GM23338 (cell line): ENCODE measurements around the gene DOCK7. TPM values are rescaled to one million over a fixed set of nuclear protein-coding genes. Genes with fewer than 3 reads are reported as not detected.

Experiments
- ATAC-seq: fragments of 200-7000 bp; cut with Tn5 transposase; 3 replicates; pipeline ENCODE4 v1.9.1; 2020
- DNase-seq: peaks from one replicate; pipeline ENCODE4 v3.0.0-alpha.2; 2015; ENCODE audit warnings: low spot score
- H2AFZ ChIP-seq: fragments of 200-600 bp; sonication (generic); 2 replicates; pipeline ENCODE4 v1.8.0; 2016; ENCODE audit warnings: antibody characterized with exemption, mild to moderate bottlenecking, moderate library complexity
- H3F3A ChIP-seq: fragments of 200-600 bp; sonication (generic); replicated peaks from 2 replicates; pipeline ENCODE4 v1.8.0; 2017; ENCODE audit warnings: antibody characterized with exemption, mixed run types, low read depth
- H3K27ac ChIP-seq: fragments of 200-600 bp; sonication (generic); 2 replicates; pipeline ENCODE4 v1.6.1; 2016; ENCODE audit warnings: low read depth
- H3K27me3 ChIP-seq: fragments of 200-600 bp; sonication (generic); 2 replicates; pipeline ENCODE4 v1.8.0; 2016; ENCODE audit warnings: mild to moderate bottlenecking, mixed run types, moderate library complexity; ENCODE audit not compliant: insufficient read depth
- H3K36me3 ChIP-seq: fragments of 200-600 bp; sonication (generic); 2 replicates; pipeline ENCODE4 v1.8.0; 2016; ENCODE audit warnings: mild to moderate bottlenecking; ENCODE audit not compliant: insufficient read depth
- H3K4me1 ChIP-seq: fragments of 200-600 bp; sonication (generic); 2 replicates; pipeline ENCODE4 v1.8.0; 2016; ENCODE audit warnings: mild to moderate bottlenecking, moderate library complexity; ENCODE audit not compliant: insufficient read depth
- H3K4me2 ChIP-seq: fragments of 200-600 bp; sonication (generic); 2 replicates; pipeline ENCODE4 v1.7.1; 2017; ENCODE audit warnings: mixed run types
- H3K4me3 ChIP-seq: fragments of 200-600 bp; sonication (generic); 2 replicates; pipeline ENCODE4 v1.6.1; 2016; ENCODE audit warnings: mixed run types
- H3K79me2 ChIP-seq: fragments of 200-600 bp; sonication (generic); replicated peaks from 2 replicates; pipeline ENCODE4 v1.8.0; 2017; ENCODE audit warnings: mild to moderate bottlenecking; ENCODE audit not compliant: insufficient read depth
- H3K9me2 ChIP-seq: fragments of 200-600 bp; sonication (generic); 2 replicates; pipeline ENCODE4 v1.8.0; 2017; ENCODE audit not compliant: insufficient read depth
- H4K20me1 ChIP-seq: fragments of 200-600 bp; sonication (generic); replicated peaks from 2 replicates; pipeline ENCODE4 v1.8.0; 2017; ENCODE audit warnings: mild to moderate bottlenecking; ENCODE audit not compliant: insufficient read depth
- H3K27ac Mint-ChIP-seq: 2 replicates; pipeline ENCODE4 v1.8.0; 2020; ENCODE audit warnings: inconsistent platforms, mild to moderate bottlenecking, moderate library complexity, mixed read lengths
- H3K27me3 Mint-ChIP-seq: 3 replicates; pipeline ENCODE4 v1.8.0; 2022; ENCODE audit warnings: low read depth, mild to moderate bottlenecking, moderate library complexity, mixed read lengths, inconsistent platforms; ENCODE audit not compliant: insufficient read depth, poor library complexity
- H3K36me3 Mint-ChIP-seq: 3 replicates; pipeline ENCODE4 v1.8.0; 2021; ENCODE audit warnings: low read depth, mild to moderate bottlenecking, inconsistent platforms, moderate library complexity, mixed read lengths
- H3K4me1 Mint-ChIP-seq: 3 replicates; pipeline ENCODE4 v1.8.0; 2020; ENCODE audit warnings: mild to moderate bottlenecking, inconsistent platforms, mixed read lengths
- H3K4me3 Mint-ChIP-seq: 3 replicates; pipeline ENCODE4 v1.8.0; 2021; ENCODE audit warnings: moderate library complexity, mild to moderate bottlenecking, inconsistent platforms, mixed read lengths
- H3K9me3 Mint-ChIP-seq: 3 replicates; pipeline ENCODE4 v1.8.0; 2020; ENCODE audit warnings: moderate library complexity, mild to moderate bottlenecking, inconsistent platforms, mixed read lengths
- CREB1 ChIP-seq: fragments of 250-450 bp; sonication (Bioruptor Pico); IDR thresholded peaks from 2 replicates; pipeline ENCODE4 v1.5.0; 2020; ENCODE audit warnings: low read depth, mild to moderate bottlenecking, moderate library complexity
- EZH2 ChIP-seq: fragments of 200-600 bp; sonication (generic); IDR thresholded peaks from one replicate; pipeline ENCODE4 v1.8.0; 2017; ENCODE audit warnings: antibody characterized with exemption, mild to moderate bottlenecking, low read depth; ENCODE audit not compliant: unreplicated experiment
- EZH2phosphoT487 ChIP-seq: fragments of 200-600 bp; sonication (generic); IDR thresholded peaks from one replicate; pipeline ENCODE4 v1.8.1; 2018; ENCODE audit warnings: antibody characterized with exemption; ENCODE audit not compliant: unreplicated experiment
- JUNB ChIP-seq: IDR thresholded peaks from one replicate; pipeline ENCODE4 v1.6.1; 2016; ENCODE audit warnings: antibody characterized with exemption; ENCODE audit not compliant: unreplicated experiment
- NANOG ChIP-seq: IDR thresholded peaks from 2 replicates; pipeline ENCODE4 v1.6.1; 2016; ENCODE audit warnings: antibody characterized with exemption, borderline replicate concordance
- POLR2AphosphoS5 ChIP-seq: IDR thresholded peaks from 2 replicates; pipeline ENCODE4 v1.6.1; 2016; ENCODE audit warnings: antibody characterized with exemption, low read depth
- STAT1 ChIP-seq: IDR thresholded peaks from one replicate; pipeline ENCODE4 v1.6.1; 2016; ENCODE audit warnings: antibody characterized with exemption; ENCODE audit not compliant: unreplicated experiment
- ZNF114 ChIP-seq: fragments of 250-450 bp; sonication (Bioruptor Pico); IDR thresholded peaks from 2 replicates; pipeline ENCODE4 v1.5.0; 2020; ENCODE audit warnings: mild to moderate bottlenecking, moderate library complexity
- ZNF331 ChIP-seq: fragments of 250-450 bp; sonication (Bioruptor Pico); IDR thresholded peaks from 2 replicates; pipeline ENCODE4 v1.5.0; 2020; ENCODE audit warnings: low read depth, mild to moderate bottlenecking, moderate library complexity
- polyA plus RNA-seq: library from polyadenylated mRNA; unstranded; fragments of >200 nt; fragmentation: Nextera tagmentation; extraction: Ambion mirVana; gene quantifications from 2 replicates; pipeline ENCODE4 v1.2.1, GENCODE V29; 2016
- total RNA-seq: library from RNA; depleted of rRNA; stranded (reverse); fragments of >200 nt; shearing (Covaris generic); gene quantifications from 2 replicates; pipeline ENCODE4 v1.2.3, GENCODE V29; 2014
- TF ChIP-seq, protein P1 (sequence below): fragments of 250-450 bp; sonication (Bioruptor Pico); IDR thresholded peaks from 2 replicates; pipeline ENCODE4 v1.5.0; 2020; ENCODE audit warnings: mild to moderate bottlenecking, moderate library complexity
- TF ChIP-seq, protein P2 (sequence below): IDR thresholded peaks from 2 replicates; pipeline ENCODE4 v1.6.1; 2016; ENCODE audit warnings: antibody characterized with exemption
- TF ChIP-seq, protein P3 (sequence below): IDR thresholded peaks from one replicate; pipeline ENCODE4 v1.6.1; 2018; ENCODE audit warnings: antibody characterized with exemption; ENCODE audit not compliant: unreplicated experiment
- TF ChIP-seq, protein P4 (sequence below), 2 experiments: fragments of 200-600 bp in 1 of 2; sonication (generic) in 1 of 2; conservative IDR thresholded peaks; 2 replicates each; pipeline versions ENCODE4 v1.5.1 to v1.6.1; 2016 to 2017; ENCODE audit warnings: antibody characterized with exemption in 2 of 2, low read depth in 2 of 2, mild to moderate bottlenecking in 2 of 2, moderate library complexity in 1 of 2

Gene DOCK7
- total and polyA plus RNA-seq, 2 experiments from 2014 or later = 20.5 to 37.3 TPM

DNA sequence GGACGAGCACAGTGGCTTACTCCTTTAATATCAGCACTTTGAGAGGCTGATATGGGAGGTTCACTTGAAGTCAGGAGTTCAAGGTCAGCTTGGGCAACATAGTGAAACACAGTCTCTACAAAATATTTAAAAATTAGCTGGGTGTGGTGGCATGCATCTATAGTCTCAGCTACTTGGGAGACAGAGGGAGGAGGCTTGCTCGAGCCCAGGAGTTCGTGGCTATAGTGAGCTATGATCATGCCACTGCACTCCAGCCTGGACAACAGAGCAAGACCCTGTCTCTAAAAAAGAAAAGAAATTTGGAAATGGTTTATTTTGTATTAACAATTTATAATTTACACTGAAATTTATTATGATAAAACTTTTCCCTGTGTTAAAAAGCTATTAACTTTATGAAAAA lies 92.5 kb downstream of the DOCK7 start:
- Histone ChIP-seq H3K36me3 (no peaks in the 10 kb centered on the region), H3K27me3 (no peaks in the 10 kb centered on the region), H3K9me2 (no peaks in the 10 kb centered on the region), H3K4me3 (no peak overlapping the region), H4K20me1 (no peaks in the 10 kb centered on the region), H3F3A (no peaks in the 10 kb centered on the region), H2AFZ (no peak overlapping the region), H3K4me2 (no peak overlapping the region), H3K4me1 (peaks cover 6% of the 10 kb centered on the region; the same call in 1 of the 2 replicates), H3K27ac (no peak overlapping the region), H3K79me2 (no peaks in the 10 kb centered on the region)
- DNase-seq (no peak), ATAC-seq (no peak)
- H3K27me3 Mint-ChIP-seq = no peaks in the 10 kb centered on the region
- no peaks in the 10 kb centered on the region for H3K9me3 Mint-ChIP-seq
- no peak overlapping the region for H3K4me3 Mint-ChIP-seq
- no peak overlapping the region for H3K27ac Mint-ChIP-seq
- H3K4me1 Mint-ChIP-seq = peaks cover 2% of the 10 kb centered on the region; the same call in 1 of the 3 replicates
- TF ChIP-seq POLR2AphosphoS5 (no peak), EZH2 (no peak), EZH2phosphoT487 (no peak), STAT1 (no peak), NANOG (no peak), ZNF331 (CRISPR knock-in tag) (no peak), CREB1 (CRISPR knock-in tag) (no peak), ZNF114 (CRISPR knock-in tag) (no peak), JUNB (no peak)
- TF ChIP-seq, protein P1, sequence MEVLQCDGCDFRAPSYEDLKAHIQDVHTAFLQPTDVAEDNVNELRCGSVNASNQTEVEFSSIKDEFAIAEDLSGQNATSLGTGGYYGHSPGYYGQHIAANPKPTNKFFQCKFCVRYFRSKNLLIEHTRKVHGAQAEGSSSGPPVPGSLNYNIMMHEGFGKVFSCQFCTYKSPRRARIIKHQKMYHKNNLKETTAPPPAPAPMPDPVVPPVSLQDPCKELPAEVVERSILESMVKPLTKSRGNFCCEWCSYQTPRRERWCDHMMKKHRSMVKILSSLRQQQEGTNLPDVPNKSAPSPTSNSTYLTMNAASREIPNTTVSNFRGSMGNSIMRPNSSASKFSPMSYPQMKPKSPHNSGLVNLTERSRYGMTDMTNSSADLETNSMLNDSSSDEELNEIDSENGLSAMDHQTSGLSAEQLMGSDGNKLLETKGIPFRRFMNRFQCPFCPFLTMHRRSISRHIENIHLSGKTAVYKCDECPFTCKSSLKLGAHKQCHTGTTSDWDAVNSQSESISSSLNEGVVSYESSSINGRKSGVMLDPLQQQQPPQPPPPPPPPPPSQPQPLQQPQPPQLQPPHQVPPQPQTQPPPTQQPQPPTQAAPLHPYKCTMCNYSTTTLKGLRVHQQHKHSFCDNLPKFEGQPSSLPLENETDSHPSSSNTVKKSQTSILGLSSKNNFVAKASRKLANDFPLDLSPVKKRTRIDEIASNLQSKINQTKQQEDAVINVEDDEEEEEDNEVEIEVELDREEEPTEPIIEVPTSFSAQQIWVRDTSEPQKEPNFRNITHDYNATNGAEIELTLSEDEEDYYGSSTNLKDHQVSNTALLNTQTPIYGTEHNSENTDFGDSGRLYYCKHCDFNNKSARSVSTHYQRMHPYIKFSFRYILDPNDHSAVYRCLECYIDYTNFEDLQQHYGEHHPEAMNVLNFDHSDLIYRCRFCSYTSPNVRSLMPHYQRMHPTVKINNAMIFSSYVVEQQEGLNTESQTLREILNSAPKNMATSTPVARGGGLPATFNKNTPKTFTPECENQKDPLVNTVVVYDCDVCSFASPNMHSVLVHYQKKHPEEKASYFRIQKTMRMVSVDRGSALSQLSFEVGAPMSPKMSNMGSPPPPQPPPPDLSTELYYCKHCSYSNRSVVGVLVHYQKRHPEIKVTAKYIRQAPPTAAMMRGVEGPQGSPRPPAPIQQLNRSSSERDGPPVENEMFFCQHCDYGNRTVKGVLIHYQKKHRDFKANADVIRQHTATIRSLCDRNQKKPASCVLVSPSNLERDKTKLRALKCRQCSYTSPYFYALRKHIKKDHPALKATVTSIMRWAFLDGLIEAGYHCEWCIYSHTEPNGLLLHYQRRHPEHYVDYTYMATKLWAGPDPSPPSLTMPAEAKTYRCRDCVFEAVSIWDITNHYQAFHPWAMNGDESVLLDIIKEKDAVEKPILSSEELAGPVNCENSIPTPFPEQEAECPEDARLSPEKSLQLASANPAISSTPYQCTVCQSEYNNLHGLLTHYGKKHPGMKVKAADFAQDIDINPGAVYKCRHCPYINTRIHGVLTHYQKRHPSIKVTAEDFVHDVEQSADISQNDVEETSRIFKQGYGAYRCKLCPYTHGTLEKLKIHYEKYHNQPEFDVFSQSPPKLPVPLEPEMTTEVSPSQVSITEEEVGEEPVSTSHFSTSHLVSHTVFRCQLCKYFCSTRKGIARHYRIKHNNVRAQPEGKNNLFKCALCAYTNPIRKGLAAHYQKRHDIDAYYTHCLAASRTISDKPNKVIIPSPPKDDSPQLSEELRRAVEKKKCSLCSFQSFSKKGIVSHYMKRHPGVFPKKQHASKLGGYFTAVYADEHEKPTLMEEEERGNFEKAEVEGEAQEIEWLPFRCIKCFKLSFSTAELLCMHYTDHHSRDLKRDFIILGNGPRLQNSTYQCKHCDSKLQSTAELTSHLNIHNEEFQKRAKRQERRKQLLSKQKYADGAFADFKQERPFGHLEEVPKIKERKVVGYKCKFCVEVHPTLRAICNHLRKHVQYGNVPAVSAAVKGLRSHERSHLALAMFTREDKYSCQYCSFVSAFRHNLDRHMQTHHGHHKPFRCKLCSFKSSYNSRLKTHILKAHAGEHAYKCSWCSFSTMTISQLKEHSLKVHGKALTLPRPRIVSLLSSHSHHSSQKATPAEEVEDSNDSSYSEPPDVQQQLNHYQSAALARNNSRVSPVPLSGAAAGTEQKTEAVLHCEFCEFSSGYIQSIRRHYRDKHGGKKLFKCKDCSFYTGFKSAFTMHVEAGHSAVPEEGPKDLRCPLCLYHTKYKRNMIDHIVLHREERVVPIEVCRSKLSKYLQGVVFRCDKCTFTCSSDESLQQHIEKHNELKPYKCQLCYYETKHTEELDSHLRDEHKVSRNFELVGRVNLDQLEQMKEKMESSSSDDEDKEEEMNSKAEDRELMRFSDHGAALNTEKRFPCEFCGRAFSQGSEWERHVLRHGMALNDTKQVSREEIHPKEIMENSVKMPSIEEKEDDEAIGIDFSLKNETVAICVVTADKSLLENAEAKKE (CRISPR knock-in tag) = no peak
- TF ChIP-seq, protein P2, sequence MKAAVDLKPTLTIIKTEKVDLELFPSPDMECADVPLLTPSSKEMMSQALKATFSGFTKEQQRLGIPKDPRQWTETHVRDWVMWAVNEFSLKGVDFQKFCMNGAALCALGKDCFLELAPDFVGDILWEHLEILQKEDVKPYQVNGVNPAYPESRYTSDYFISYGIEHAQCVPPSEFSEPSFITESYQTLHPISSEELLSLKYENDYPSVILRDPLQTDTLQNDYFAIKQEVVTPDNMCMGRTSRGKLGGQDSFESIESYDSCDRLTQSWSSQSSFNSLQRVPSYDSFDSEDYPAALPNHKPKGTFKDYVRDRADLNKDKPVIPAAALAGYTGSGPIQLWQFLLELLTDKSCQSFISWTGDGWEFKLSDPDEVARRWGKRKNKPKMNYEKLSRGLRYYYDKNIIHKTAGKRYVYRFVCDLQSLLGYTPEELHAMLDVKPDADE = no peak
- TF ChIP-seq, protein P3, sequence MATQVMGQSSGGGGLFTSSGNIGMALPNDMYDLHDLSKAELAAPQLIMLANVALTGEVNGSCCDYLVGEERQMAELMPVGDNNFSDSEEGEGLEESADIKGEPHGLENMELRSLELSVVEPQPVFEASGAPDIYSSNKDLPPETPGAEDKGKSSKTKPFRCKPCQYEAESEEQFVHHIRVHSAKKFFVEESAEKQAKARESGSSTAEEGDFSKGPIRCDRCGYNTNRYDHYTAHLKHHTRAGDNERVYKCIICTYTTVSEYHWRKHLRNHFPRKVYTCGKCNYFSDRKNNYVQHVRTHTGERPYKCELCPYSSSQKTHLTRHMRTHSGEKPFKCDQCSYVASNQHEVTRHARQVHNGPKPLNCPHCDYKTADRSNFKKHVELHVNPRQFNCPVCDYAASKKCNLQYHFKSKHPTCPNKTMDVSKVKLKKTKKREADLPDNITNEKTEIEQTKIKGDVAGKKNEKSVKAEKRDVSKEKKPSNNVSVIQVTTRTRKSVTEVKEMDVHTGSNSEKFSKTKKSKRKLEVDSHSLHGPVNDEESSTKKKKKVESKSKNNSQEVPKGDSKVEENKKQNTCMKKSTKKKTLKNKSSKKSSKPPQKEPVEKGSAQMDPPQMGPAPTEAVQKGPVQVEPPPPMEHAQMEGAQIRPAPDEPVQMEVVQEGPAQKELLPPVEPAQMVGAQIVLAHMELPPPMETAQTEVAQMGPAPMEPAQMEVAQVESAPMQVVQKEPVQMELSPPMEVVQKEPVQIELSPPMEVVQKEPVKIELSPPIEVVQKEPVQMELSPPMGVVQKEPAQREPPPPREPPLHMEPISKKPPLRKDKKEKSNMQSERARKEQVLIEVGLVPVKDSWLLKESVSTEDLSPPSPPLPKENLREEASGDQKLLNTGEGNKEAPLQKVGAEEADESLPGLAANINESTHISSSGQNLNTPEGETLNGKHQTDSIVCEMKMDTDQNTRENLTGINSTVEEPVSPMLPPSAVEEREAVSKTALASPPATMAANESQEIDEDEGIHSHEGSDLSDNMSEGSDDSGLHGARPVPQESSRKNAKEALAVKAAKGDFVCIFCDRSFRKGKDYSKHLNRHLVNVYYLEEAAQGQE = no peak
- TF ChIP-seq, protein P4, sequence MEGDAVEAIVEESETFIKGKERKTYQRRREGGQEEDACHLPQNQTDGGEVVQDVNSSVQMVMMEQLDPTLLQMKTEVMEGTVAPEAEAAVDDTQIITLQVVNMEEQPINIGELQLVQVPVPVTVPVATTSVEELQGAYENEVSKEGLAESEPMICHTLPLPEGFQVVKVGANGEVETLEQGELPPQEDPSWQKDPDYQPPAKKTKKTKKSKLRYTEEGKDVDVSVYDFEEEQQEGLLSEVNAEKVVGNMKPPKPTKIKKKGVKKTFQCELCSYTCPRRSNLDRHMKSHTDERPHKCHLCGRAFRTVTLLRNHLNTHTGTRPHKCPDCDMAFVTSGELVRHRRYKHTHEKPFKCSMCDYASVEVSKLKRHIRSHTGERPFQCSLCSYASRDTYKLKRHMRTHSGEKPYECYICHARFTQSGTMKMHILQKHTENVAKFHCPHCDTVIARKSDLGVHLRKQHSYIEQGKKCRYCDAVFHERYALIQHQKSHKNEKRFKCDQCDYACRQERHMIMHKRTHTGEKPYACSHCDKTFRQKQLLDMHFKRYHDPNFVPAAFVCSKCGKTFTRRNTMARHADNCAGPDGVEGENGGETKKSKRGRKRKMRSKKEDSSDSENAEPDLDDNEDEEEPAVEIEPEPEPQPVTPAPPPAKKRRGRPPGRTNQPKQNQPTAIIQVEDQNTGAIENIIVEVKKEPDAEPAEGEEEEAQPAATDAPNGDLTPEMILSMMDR (conservative IDR thresholded peaks at IDR 0.05; ENCODE audit: low read depth in 2 of 2) = no peak
- no peaks in the 10 kb centered on the region for H3K36me3 Mint-ChIP-seq
